ENCODE data around the gene ADGRG3. TPM values are rescaled to one million over a fixed set of nuclear protein-coding genes. Genes with fewer than 3 reads are reported as not detected.

The ADGRG3 gene
- total and polyA plus RNA-seq, 10 of the 15 experiments (the other 5 are each of a cell fraction or from before 2014, with no cell fraction given): 0.10 to 0.11 (median 0.10) TPM; not detected in 7

GRCh38 chr16:57676553-57677085, 8.5 kb downstream of the ADGRG3 start (continued):
- TF ChIP-seq NFXL1 (IDR thresholded peaks at IDR 0.05; ENCODE audit: borderline replicate concordance): no peak

- no peak overlapping the region for H3K4me3 ChIP-seq
- H2AFZ ChIP-seq (ENCODE audit: control insufficient read depth, low read depth, low read length): no peak overlapping the region
- ChIA-PET RAD21 (ENCODE audit: unreplicated experiment) (no interaction called here), POLR2A (no interaction called here), SMC1A (ENCODE audit: uncharacterized antibody, unreplicated experiment) (no interaction called here), CTCF (no interaction called here)
- in situ Hi-C loops (cut with MboI) (no loop called here), intact Hi-C loops (cut with micrococcal nuclease; ENCODE audit: unreplicated experiment) (no loop called here)
- H4K20me1 ChIP-seq (ENCODE audit: control insufficient read depth, insufficient read depth): no peaks in the 10 kb centered on the region
- H3K27me3 ChIP-seq (replicated peaks in 1 of 2; ENCODE audit: control insufficient read depth in 2 of 2, insufficient read depth in 2 of 2, low read length in 1 of 2): peaks cover 0 to 2% of the 10 kb centered on the region in 2 experiments; a peak in 2 of 4 replicates
- H3K4me1 ChIP-seq (ENCODE audit: control insufficient read depth, insufficient read depth, low read length): no peaks in the 10 kb centered on the region
- no peaks in the 10 kb centered on the region for H3K36me3 ChIP-seq (ENCODE audit: control insufficient read depth in 2 of 2, insufficient read depth in 2 of 2, low read length in 1 of 2)
- no peak; the same call in 2 of the 3 replicates for ATAC-seq
- H3K9ac ChIP-seq (ENCODE audit: control insufficient read depth, insufficient read depth, low read length): no peak overlapping the region
- 29% methylated on average over 14 of the region's 14 CpGs for WGBS (ENCODE audit: insufficient coverage, insufficient replicate concordance, low lambda C conversion rate, missing lambda C conversion rate)
- no TSS peak for BruUV-seq (replicated peaks)
- H3K79me2 ChIP-seq (ENCODE audit: control insufficient read depth, insufficient read depth, low read length): no peaks in the 10 kb centered on the region
- H3K4me2 ChIP-seq (ENCODE audit: control insufficient read depth, insufficient read depth): no peak overlapping the region
- H3K9me3 ChIP-seq (replicated peaks; ENCODE audit: control insufficient read depth, insufficient read depth, low read length): no peaks in the 10 kb centered on the region
- DNase-seq (ENCODE audit: low read depth, low spot score): no peak
- no peak for FAIRE-seq
- H3K27ac ChIP-seq (ENCODE audit: control insufficient read depth, insufficient read depth): no peak overlapping the region
- no peak for TF ChIP-seq GABPA (IDR thresholded peaks at IDR 0.05; ENCODE audit: low read depth)
- TF ChIP-seq ZBED1 (IDR thresholded peaks at IDR 0.05; ENCODE audit: borderline replicate concordance): no peak
- TF ChIP-seq CEBPB (IDR thresholded peaks at IDR 0.05; ENCODE audit: borderline replicate concordance in 1 of 2, low read depth in 2 of 2, low read length in 2 of 2): no peak
- TF ChIP-seq CREB1 (IDR thresholded peaks at IDR 0.05; ENCODE audit: low read depth): no peak
- no peak for TF ChIP-seq ZNF217 (IDR thresholded peaks at IDR 0.05)
- no peak for TF ChIP-seq RFX5 (IDR thresholded peaks at IDR 0.05; ENCODE audit: low read depth, low read length)
- TF ChIP-seq RAD51 (IDR thresholded peaks at IDR 0.05): no peak
- no peak for TF ChIP-seq ZBTB33 (IDR thresholded peaks at IDR 0.05)
- TF ChIP-seq CHD4 (IDR thresholded peaks at IDR 0.05): no peak
- no peak for TF ChIP-seq EZH2 (IDR thresholded peaks at IDR 0.05; ENCODE audit: borderline replicate concordance, control insufficient read depth, low read depth, low read length)
- TF ChIP-seq CEBPZ (IDR thresholded peaks at IDR 0.05; ENCODE audit: low read depth, low read length): no peak
- TF ChIP-seq MEF2A (IDR thresholded peaks at IDR 0.05; ENCODE audit: insufficient read depth, low read depth, low read length): no peak
- no peak for TF ChIP-seq RCOR1 (conservative IDR thresholded peaks at IDR 0.05; ENCODE audit: low read depth, low read length)
- TF ChIP-seq NBN (IDR thresholded peaks at IDR 0.05): no peak
- no peak for TF ChIP-seq HDAC6 (IDR thresholded peaks at IDR 0.05; ENCODE audit: unreplicated experiment)
- TF ChIP-seq BACH1 (IDR thresholded peaks at IDR 0.05; ENCODE audit: borderline replicate concordance): no peak
- no peak for TF ChIP-seq MTA3 (IDR thresholded peaks at IDR 0.05; ENCODE audit: borderline replicate concordance, low read length)
- TF ChIP-seq SUZ12 (IDR thresholded peaks at IDR 0.05; ENCODE audit: unreplicated experiment): no peak
Measured at GRCh38 chr16:57677622-57678369, 9.7 kb downstream of the ADGRG3 start.
